ENCODE results near the gene POC1A. TPM values are rescaled to one million over a fixed set of nuclear protein-coding genes. Genes with fewer than 3 reads are reported as not detected.
A peak's percentile ranks its signal among the peaks of the same experiment; 100 is the strongest.

Gene POC1A
- total and polyA plus RNA-seq, 2 donors (not counting 3 experiments of a cell fraction or from before 2014, with no cell fraction given) = 14.8 to 19.4 TPM

- dilution Hi-C loops (cut with MboI; ENCODE audit: extremely low pct_ligation_motif_present, low sequenced_read_pairs) = no loop called here
- Histone ChIP-seq H3K4me1 (ENCODE audit: control insufficient read depth, extremely low read depth, insufficient read depth, low read length) (peaks cover 45% of the 10 kb centered on the region), H4K20me1 (replicated peaks; ENCODE audit: control insufficient read depth, extremely low read depth, insufficient read depth, low read length) (no peaks in the 10 kb centered on the region), H3K36me3 (ENCODE audit: control insufficient read depth in 2 of 2, extremely low read depth in 1 of 2, insufficient read depth in 2 of 2, low read length in 2 of 2) (peaks cover 0 to 16% of the 10 kb centered on the region in 2 experiments), H3K9ac (replicated peaks; ENCODE audit: extremely low read depth, insufficient read depth, low read length) (peak overlapping the region; percentile 54), H3K27ac (ENCODE audit: insufficient read depth, low read depth, low read length) (peak overlapping the region; percentile 80), H3K79me2 (ENCODE audit: control insufficient read depth, insufficient read depth, low read length) (peaks cover 39% of the 10 kb centered on the region), H3K4me2 (ENCODE audit: insufficient read depth, low read length) (peak overlapping the region; percentile 78), H3K27me3 (ENCODE audit: control insufficient read depth in 2 of 2, insufficient read depth in 2 of 2, low read length in 2 of 2) (no peaks in the 10 kb centered on the region), H3K9me3 (replicated peaks; ENCODE audit: control insufficient read depth, insufficient read depth, low read length) (no peaks in the 10 kb centered on the region), H3K9me1 (replicated peaks; ENCODE audit: control insufficient read depth, extremely low read depth, insufficient read depth, low read length) (no peaks in the 10 kb centered on the region), H2AFZ (ENCODE audit: low read depth, low read length) (no peak overlapping the region), H3K4me3 (replicated peaks in 1 of 3; ENCODE audit: insufficient read depth in 1 of 3, low read depth in 1 of 3, low read length in 3 of 3) (peak overlapping the region in 2 of 3 experiments; percentile 10 to 11)
- intact Hi-C loops (cut with micrococcal nuclease) = loop anchor here (1.0 to 2.0 kb wide), 4 partner anchors 40 to 91 kb away; no protein-coding TSS in a partner anchor
- POLR2A ChIA-PET = interaction anchor here (0.8 to 1.5 kb wide), 3 partner anchors 40 to 102 kb away, joined by 3 to 7 read pairs (median 3); partner anchors contain the start of genes POC1A and RPL29
- no TSS peak for BruUV-seq (replicated peaks)
- DNase-seq (ENCODE audit: low read depth, low spot score) (peak; percentile 86), FAIRE-seq (peak; percentile 98)
- CTCF ChIA-PET = interaction anchor here (0.8 to 10.4 kb wide), 36 partner anchors 9 to 286 kb away, joined by 3 to 260 read pairs (median 6); partner anchors contain the start of genes ABHD14A, ACY1, POC1A and RPL29
- TF ChIP-seq JUN (IDR thresholded peaks at IDR 0.05; ENCODE audit: borderline replicate concordance, insufficient read depth, insufficient read length, low read depth) (no peak), POLR2AphosphoS5 (IDR thresholded peaks at IDR 0.05; ENCODE audit: insufficient read depth, low read depth, low read length) (peak; percentile 63), FOS (IDR thresholded peaks at IDR 0.05; ENCODE audit: borderline replicate concordance, insufficient read depth, low read length) (no peak), MYC (IDR thresholded peaks at IDR 0.05; ENCODE audit: low read depth, low read length) (no peak), GATA2 (IDR thresholded peaks at IDR 0.05; ENCODE audit: insufficient read depth, insufficient read length, low read depth, low read length) (no peak), POLR2A (IDR thresholded peaks at IDR 0.05; ENCODE audit: low read depth, low read length) (no peak), MAX (IDR thresholded peaks at IDR 0.05; ENCODE audit: insufficient read depth, insufficient read length) (no peak), CTCF (IDR thresholded peaks at IDR 0.05; ENCODE audit: extremely low read depth in 1 of 2, insufficient read depth in 1 of 2, low read depth in 1 of 2, low read length in 2 of 2) (peak; percentile 47 to 61), EZH2 (IDR thresholded peaks at IDR 0.05; ENCODE audit: borderline replicate concordance, low read depth, low read length, severe bottlenecking) (no peak)
Measured at GRCh38 chr3:52052831-52053306, 101.4 kb downstream of the POC1A start.

Data from endothelial cell of umbilical vein (primary cell).